HepG2 (cell line): ENCODE data around the gene BICRA. TPM values are rescaled to one million over a fixed set of nuclear protein-coding genes. Genes with fewer than 3 reads are reported as not detected.

ENCODE experiments used
- CBX5 ChIP-seq: sonication (generic); formaldehyde crosslinking; IDR thresholded peaks from 2 replicates; pipeline ENCODE4 v1.4.0; 2020; ENCODE audit warnings: missing genetic modification reagents, borderline replicate concordance
- CREM ChIP-seq, 2 experiments: sonication (generic) in 1 of 2; formaldehyde crosslinking in 1 of 2; IDR thresholded peaks; 2 replicates each; pipeline versions ENCODE4 v1.4.0 to v1.6.1; 2016 to 2020; ENCODE audit warnings: antibody characterized with exemption in 1 of 2, mild to moderate bottlenecking in 1 of 2, missing genetic modification reagents in 1 of 2
- GABPB1 ChIP-seq: IDR thresholded peaks from 2 replicates; pipeline ENCODE4 v1.6.1; 2016; ENCODE audit warnings: mild to moderate bottlenecking, missing genetic modification reagents, moderate library complexity, missing compliant biosample characterization
- KDM1A ChIP-seq: IDR thresholded peaks from 2 replicates; pipeline ENCODE4 v1.6.1; 2016; ENCODE audit warnings: missing compliant biosample characterization
- NFYB ChIP-seq: sonication (generic); formaldehyde crosslinking; IDR thresholded peaks from 2 replicates; pipeline ENCODE4 v1.4.0; 2020; ENCODE audit warnings: missing genetic modification reagents
- NFYC ChIP-seq: IDR thresholded peaks from 2 replicates; pipeline ENCODE4 v1.6.1; 2016; ENCODE audit warnings: missing genetic modification reagents, missing compliant biosample characterization
- SP1 ChIP-seq, 2 experiments: fragments of 450-650 bp in 1 of 2; sonication (generic) in 1 of 2; formaldehyde crosslinking in 1 of 2; IDR thresholded peaks; 2 replicates each; pipeline versions ENCODE4 v1.4.0 to v1.6.1; 2016 to 2020; ENCODE audit warnings: missing genetic modification reagents in 1 of 2
- SP2 ChIP-seq: sonication (generic); formaldehyde crosslinking; IDR thresholded peaks from 2 replicates; pipeline ENCODE4 v1.5.1; 2020; ENCODE audit warnings: mild to moderate bottlenecking, missing genetic modification reagents
- ZFP36 ChIP-seq: fragments of 150-350 bp; IDR thresholded peaks from 2 replicates; pipeline ENCODE4 v1.6.1; 2018; ENCODE audit warnings: borderline replicate concordance, low read length, low read depth; ENCODE audit not compliant: partially characterized antibody
- ZNF33B ChIP-seq: sonication (generic); formaldehyde crosslinking; IDR thresholded peaks from 2 replicates; pipeline ENCODE4 v1.5.1; 2020; ENCODE audit warnings: mild to moderate bottlenecking, missing genetic modification reagents
- ZNF883 ChIP-seq: sonication (generic); formaldehyde crosslinking; IDR thresholded peaks from 2 replicates; pipeline ENCODE4 v1.5.1; 2020; ENCODE audit warnings: mild to moderate bottlenecking, missing genetic modification reagents; ENCODE audit errors: not compliant biosample characterization
- polyA plus RNA-seq, 8 experiments: library from polyadenylated mRNA; depleted of rRNA in 3 of 8; stranded (reverse) in 7 of 8; unstranded in 1 of 8; fragments of >200 nt; fragmentation: Illumina TruSeq in 4 of 8; extraction: Trizol in 4 of 8; gene quantifications; 2 replicates each; pipeline versions ENCODE4 v1.2.1 to v1.2.3, GENCODE V29; 2011 to 2016; ENCODE audit warnings: low read depth in 4 of 8, missing spikeins in 1 of 8, mixed read lengths in 1 of 8; ENCODE audit not compliant: insufficient read depth in 1 of 8
- total RNA-seq, 5 experiments: library from RNA; depleted of rRNA; stranded (reverse); fragments of >200 nt; fragmentation: Illumina TruSeq; extraction: Trizol; gene quantifications; 2 replicates each; pipeline ENCODE4 v1.2.3, GENCODE V29; 2016; ENCODE audit warnings: low read depth in 1 of 5
- TF ChIP-seq, protein P1 (sequence below): sonication (generic); formaldehyde crosslinking; IDR thresholded peaks from 2 replicates; pipeline ENCODE4 v1.5.0; 2020; ENCODE audit warnings: mild to moderate bottlenecking, missing genetic modification reagents, moderate library complexity
- TF ChIP-seq, protein P2 (sequence below): sonication (generic); formaldehyde crosslinking; IDR thresholded peaks from 2 replicates; pipeline ENCODE4 v1.8.0; 2022; ENCODE audit warnings: mild to moderate bottlenecking, missing genetic modification reagents; ENCODE audit not compliant: insufficient replicate concordance
- TF ChIP-seq, protein P3 (sequence below): sonication (generic); formaldehyde crosslinking; IDR thresholded peaks from 2 replicates; pipeline ENCODE4 v1.4.0; 2020; ENCODE audit warnings: missing genetic modification reagents
- TF ChIP-seq, protein P4 (sequence below): sonication (generic); formaldehyde crosslinking; IDR thresholded peaks from 2 replicates; pipeline ENCODE4 v1.5.1; 2020; ENCODE audit warnings: mild to moderate bottlenecking, missing genetic modification reagents, moderate library complexity
- TF ChIP-seq, protein P5 (sequence below): IDR thresholded peaks from 2 replicates; pipeline ENCODE4 v1.6.1; 2016; ENCODE audit warnings: missing genetic modification reagents, missing compliant biosample characterization
- TF ChIP-seq, protein P6 (sequence below): sonication (generic); formaldehyde crosslinking; IDR thresholded peaks from 2 replicates; pipeline ENCODE4 v1.4.0; 2020; ENCODE audit warnings: mild to moderate bottlenecking, missing genetic modification reagents

BICRA gene
- total and polyA plus RNA-seq, 2 of the 13 experiments (the other 11 are each of a cell fraction or from before 2014, with no cell fraction given), result 0.55 to 0.71 TPM

DNA sequence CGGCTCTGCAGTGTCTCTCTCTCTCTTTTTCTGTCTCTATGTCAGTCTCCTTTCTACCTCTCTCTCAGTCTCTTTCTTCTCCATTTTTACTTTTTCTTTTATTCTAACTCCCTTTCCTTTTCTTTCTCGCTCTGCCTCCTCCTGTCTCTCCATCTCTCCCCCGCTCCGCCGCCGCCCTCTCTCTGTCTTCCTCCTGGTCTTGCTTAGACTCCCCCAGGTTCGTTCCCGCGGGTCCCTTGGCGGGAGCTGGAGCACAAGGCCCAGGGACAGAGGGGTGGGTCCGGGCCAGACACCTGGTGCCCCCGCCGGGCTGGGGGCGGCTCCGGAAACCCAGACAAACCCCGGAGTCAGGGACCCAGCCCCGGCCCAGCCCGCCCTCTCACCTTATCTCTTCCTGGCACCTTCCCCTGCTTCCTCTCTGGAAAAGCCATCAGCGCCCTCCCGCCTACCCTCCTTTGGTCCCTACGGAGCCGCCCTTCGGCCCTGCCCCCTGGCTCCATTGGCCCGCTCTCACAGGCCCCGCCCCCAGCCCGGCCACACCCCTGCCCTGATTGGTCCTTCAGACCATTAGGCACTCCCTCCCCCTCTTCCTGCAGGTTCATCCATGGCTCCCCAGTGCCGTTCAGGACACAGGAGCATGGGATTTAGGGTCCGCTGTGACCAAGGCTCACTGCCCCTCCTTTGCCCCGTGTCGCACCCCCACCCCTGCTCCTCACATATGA lies 121.0 kb downstream of the BICRA start (continued):
- TF ChIP-seq, protein P1, sequence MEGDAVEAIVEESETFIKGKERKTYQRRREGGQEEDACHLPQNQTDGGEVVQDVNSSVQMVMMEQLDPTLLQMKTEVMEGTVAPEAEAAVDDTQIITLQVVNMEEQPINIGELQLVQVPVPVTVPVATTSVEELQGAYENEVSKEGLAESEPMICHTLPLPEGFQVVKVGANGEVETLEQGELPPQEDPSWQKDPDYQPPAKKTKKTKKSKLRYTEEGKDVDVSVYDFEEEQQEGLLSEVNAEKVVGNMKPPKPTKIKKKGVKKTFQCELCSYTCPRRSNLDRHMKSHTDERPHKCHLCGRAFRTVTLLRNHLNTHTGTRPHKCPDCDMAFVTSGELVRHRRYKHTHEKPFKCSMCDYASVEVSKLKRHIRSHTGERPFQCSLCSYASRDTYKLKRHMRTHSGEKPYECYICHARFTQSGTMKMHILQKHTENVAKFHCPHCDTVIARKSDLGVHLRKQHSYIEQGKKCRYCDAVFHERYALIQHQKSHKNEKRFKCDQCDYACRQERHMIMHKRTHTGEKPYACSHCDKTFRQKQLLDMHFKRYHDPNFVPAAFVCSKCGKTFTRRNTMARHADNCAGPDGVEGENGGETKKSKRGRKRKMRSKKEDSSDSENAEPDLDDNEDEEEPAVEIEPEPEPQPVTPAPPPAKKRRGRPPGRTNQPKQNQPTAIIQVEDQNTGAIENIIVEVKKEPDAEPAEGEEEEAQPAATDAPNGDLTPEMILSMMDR (CRISPR knock-in tag), result no peak
- TF ChIP-seq, protein P2, sequence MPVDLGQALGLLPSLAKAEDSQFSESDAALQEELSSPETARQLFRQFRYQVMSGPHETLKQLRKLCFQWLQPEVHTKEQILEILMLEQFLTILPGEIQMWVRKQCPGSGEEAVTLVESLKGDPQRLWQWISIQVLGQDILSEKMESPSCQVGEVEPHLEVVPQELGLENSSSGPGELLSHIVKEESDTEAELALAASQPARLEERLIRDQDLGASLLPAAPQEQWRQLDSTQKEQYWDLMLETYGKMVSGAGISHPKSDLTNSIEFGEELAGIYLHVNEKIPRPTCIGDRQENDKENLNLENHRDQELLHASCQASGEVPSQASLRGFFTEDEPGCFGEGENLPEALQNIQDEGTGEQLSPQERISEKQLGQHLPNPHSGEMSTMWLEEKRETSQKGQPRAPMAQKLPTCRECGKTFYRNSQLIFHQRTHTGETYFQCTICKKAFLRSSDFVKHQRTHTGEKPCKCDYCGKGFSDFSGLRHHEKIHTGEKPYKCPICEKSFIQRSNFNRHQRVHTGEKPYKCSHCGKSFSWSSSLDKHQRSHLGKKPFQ (CRISPR knock-in tag), result no peak
- TF ChIP-seq, protein P3, sequence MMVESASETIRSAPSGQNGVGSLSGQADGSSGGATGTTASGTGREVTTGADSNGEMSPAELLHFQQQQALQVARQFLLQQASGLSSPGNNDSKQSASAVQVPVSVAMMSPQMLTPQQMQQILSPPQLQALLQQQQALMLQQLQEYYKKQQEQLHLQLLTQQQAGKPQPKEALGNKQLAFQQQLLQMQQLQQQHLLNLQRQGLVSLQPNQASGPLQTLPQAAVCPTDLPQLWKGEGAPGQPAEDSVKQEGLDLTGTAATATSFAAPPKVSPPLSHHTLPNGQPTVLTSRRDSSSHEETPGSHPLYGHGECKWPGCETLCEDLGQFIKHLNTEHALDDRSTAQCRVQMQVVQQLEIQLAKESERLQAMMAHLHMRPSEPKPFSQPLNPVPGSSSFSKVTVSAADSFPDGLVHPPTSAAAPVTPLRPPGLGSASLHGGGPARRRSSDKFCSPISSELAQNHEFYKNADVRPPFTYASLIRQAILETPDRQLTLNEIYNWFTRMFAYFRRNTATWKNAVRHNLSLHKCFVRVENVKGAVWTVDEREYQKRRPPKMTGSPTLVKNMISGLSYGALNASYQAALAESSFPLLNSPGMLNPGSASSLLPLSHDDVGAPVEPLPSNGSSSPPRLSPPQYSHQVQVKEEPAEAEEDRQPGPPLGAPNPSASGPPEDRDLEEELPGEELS (CRISPR knock-in tag), result no peak
- TF ChIP-seq, protein P4, sequence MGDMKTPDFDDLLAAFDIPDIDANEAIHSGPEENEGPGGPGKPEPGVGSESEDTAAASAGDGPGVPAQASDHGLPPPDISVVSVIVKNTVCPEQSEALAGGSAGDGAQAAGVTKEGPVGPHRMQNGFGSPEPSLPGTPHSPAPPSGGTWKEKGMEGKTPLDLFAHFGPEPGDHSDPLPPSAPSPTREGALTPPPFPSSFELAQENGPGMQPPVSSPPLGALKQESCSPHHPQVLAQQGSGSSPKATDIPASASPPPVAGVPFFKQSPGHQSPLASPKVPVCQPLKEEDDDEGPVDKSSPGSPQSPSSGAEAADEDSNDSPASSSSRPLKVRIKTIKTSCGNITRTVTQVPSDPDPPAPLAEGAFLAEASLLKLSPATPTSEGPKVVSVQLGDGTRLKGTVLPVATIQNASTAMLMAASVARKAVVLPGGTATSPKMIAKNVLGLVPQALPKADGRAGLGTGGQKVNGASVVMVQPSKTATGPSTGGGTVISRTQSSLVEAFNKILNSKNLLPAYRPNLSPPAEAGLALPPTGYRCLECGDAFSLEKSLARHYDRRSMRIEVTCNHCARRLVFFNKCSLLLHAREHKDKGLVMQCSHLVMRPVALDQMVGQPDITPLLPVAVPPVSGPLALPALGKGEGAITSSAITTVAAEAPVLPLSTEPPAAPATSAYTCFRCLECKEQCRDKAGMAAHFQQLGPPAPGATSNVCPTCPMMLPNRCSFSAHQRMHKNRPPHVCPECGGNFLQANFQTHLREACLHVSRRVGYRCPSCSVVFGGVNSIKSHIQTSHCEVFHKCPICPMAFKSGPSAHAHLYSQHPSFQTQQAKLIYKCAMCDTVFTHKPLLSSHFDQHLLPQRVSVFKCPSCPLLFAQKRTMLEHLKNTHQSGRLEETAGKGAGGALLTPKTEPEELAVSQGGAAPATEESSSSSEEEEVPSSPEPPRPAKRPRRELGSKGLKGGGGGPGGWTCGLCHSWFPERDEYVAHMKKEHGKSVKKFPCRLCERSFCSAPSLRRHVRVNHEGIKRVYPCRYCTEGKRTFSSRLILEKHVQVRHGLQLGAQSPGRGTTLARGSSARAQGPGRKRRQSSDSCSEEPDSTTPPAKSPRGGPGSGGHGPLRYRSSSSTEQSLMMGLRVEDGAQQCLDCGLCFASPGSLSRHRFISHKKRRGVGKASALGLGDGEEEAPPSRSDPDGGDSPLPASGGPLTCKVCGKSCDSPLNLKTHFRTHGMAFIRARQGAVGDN (CRISPR knock-in tag), result 0 out of 2 replicates have a peak, but pooled peaks have one; percentile 5
- TF ChIP-seq ZNF33B (CRISPR knock-in tag) (no peak), KDM1A (CRISPR knock-in tag) (peak; percentile 80; the same call in 1 of the 2 replicates), ZNF883 (CRISPR knock-in tag) (no peak), GABPB1 (CRISPR knock-in tag) (peak; percentile 37; the same call in 1 of the 2 replicates), ZFP36 (peak; percentile 74), CREM (IDR thresholded peaks at IDR 0.05) (no peak), CREM (CRISPR knock-in tag; IDR thresholded peaks at IDR 0.05) (no peak), SP2 (CRISPR knock-in tag) (peak; percentile 72), SP1 (IDR thresholded peaks at IDR 0.05) (no peak), SP1 (CRISPR knock-in tag; IDR thresholded peaks at IDR 0.05) (peak; percentile 67), NFYB (peak; percentile 69), CBX5 (CRISPR knock-in tag) (no peak), NFYC (CRISPR knock-in tag) (peak; percentile 75)
- TF ChIP-seq, protein P5, sequence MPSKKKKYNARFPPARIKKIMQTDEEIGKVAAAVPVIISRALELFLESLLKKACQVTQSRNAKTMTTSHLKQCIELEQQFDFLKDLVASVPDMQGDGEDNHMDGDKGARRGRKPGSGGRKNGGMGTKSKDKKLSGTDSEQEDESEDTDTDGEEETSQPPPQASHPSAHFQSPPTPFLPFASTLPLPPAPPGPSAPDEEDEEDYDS, result peak; percentile 37; the same call in 1 of the 2 replicates
- TF ChIP-seq, protein P6, sequence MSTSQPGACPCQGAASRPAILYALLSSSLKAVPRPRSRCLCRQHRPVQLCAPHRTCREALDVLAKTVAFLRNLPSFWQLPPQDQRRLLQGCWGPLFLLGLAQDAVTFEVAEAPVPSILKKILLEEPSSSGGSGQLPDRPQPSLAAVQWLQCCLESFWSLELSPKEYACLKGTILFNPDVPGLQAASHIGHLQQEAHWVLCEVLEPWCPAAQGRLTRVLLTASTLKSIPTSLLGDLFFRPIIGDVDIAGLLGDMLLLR (CRISPR knock-in tag), result no peak
- TF ChIP-seq, all 625 proteins: peak for 11
